Measurements from ENCODE around the gene IDH3B. TPM values are rescaled to one million over a fixed set of nuclear protein-coding genes. Genes with fewer than 3 reads are reported as not detected.

The IDH3B gene
- total RNA-seq, 1 experiment from 2014 or later, result 228 TPM

DNA sequence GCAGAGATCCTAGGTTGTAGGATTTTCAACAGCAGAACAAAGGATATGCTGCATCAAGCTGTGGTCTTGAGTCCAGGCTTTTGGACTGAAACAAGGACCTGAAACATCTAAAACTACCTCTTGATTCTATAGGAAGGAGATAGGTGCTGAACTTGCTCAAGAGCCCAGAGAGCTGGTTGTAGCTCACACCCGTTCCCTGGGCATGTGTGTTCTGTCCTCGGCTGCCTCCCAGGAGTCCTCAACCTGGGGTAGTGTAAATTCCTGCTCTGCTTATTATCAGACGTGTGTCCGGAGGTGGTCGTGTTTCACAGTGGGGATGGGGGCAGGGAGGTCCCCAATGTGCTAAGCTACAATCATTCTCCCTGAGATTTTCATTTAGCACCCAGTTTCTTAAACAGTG is 6.8 kb downstream of the IDH3B start:
- DNase-seq (ENCODE audit: low read depth), result no peak

DNA sequence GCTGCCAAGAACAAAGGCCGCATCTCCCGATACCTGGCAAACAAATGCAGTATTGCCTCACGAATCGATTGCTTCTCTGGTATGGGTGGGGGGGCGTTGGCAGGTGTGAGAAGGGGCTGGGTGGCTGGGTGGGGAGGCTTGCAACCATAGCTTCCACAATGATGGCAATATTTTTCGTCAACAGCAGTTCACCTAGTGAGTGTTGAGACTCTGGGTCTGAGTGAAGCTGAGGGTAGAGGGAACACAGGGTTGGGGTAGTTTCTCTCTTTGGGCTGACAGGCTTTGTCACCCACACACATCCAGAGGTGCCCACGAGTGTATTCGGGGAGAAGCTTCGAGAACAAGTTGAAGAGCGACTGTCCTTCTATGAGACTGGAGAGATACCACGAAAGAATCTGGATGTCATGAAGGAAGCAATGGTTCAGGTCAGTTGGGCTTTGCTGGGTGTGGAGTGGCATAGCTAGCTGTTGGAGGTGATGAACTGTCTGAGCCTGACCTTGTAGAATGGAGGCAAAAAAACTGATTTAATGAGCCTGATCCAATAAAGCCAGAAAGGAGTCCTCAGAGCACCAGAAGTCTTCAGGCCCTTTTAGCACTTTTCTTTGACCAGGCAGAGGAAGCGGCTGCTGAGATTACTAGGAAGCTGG is 7.4 kb downstream of the IDH3B start:
- no peak for DNase-seq (ENCODE audit: low read depth)

DNA sequence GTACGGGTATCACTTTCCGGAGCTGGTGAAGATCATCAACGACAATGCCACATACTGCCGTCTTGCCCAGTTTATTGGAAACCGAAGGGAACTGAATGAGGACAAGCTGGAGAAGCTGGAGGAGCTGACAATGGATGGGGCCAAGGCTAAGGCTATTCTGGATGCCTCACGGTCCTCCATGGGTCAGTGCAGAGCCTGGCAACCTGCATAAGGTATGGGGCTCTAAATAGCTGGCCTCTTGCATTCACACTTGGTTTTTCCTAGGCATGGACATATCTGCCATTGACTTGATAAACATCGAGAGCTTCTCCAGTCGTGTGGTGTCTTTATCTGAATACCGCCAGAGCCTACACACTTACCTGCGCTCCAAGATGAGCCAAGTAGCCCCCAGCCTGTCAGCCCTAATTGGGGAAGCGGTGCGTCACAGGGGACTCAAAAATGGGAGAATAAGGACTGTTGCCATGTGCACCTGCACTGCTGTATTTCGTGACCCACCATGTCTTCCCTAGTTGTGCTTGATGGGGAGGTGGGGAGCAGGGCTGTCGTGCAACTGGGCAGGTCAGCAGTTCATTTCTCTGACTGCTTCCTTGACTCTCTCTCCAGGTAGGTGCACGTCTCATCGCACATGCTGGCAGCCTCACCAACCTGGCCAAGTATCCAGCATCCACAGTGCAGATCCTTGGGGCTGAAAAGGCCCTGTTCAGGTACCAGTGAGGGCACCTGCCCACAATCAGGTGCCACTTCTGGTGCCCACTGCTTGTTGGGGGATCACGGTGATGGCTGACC is 8.5 kb downstream of the IDH3B start:
- DNase-seq (ENCODE audit: low read depth), result no peak

DNA sequence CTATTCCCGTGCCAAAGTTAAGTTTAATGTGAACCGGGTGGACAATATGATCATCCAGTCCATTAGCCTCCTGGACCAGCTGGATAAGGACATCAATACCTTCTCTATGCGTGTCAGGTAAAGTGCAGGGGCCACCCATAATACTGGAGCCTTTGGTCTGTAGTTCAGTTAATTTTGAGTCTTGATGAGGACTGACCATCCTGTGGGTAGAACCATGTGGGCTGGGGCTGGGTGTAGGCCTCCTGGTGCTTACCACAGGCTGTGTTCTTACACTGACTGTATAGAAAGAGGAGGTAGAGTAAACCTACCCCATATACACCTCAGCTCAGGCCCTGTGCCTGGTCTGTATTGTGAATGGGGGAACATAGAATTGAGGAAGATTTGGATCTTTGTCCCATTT is 9.2 kb downstream of the IDH3B start:
- DNase-seq (ENCODE audit: low read depth), result no peak

DNA sequence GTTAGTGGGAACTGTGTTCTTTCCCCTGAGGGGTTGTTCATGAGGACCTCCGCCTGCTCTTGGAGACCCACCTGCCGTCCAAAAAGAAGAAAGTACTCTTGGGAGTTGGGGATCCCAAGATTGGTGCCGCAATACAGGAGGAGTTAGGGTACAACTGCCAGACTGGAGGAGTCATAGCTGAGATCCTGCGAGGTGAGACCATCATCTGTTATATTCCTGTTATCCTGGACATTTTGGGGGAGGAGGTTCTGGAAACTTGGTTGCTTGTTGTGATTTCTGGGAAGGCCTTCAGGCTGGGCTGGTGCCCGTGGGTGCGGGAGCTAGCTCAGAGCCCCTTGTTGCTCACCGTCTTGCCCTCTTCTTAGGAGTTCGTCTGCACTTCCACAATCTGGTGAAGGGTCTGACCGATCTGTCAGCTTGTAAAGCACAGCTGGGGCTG is 9.6 kb downstream of the IDH3B start:
- DNase-seq (ENCODE audit: low read depth), result no peak

DNA sequence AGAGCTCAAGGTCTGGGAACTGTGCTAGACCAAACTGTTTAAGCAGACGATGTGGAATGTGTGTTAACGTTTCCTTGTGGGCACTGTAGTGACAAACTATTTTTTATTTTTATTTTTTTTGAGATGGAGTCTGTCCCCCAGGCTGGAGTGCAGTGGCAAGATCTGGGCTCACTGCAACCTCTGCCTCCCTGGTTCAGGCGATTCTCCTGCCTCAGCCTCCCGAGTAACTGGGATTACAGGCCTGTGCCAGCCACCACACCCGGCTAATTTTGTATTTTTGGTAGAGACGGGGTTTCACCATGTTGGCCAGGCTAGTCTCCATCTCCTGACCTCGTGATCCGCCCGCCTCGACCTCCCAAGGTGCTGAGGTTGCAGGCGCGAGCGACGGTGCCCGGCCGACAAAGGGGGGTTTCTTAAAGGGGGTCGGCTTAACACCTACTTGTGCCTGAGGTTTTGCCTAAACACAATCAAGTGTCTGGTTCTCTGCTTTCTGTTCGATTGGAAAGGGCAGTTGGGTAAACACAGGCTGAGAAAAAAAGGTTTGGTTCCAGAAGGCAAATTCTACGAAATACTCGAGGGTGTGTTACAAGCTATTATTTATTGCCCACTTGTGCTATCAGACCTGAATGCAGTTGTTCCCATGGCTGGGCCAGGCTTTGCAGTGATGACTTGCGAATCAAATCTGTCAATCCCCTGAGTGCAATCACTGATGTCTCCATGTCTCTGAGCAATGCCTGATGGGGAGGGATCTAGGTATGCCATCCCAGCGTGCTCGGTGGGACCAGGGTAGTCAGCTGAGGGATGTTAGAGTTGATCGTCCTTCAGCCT is 10.2 kb downstream of the IDH3B start:
- DNase-seq (ENCODE audit: low read depth), result no peak

DNA sequence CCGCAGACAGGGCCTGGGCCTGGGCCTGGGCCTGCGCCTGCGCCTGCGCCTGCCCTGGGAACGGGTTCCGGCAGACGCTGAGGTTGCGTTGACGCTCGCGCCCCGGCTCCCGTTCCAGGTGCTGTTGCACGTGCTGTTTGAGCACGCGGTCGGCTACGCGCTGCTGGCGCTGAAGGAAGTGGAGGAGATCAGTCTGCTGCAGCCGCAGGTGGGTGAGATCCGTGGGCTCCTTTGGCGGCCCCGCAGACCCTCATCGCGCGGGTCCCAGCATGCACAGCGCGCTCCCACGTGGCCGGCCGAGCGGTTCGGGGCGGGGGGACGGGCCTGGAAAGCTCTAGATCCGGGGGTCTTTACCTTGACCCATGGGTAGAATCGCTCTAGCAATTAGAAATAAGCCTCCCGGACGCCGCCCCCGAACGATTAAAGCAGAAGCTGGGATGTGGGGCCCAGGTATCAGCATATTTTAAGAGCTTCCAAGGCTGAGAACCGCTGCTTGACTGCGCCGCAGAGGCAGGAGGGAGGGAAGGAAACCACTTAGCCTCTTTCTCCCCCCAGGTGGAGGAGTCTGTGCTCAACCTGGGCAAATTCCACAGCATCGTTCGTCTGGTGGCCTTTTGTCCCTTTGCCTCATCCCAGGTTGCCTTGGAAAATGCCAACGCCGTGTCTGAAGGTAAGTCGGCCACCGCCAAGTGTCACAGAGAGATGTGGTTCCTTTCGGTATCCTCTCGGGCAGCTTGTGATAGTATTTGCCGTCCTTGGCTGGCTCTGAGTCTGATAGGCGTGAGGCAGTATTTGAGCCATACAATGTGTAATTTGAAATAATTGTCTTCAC is 11.1 kb downstream of the IDH3B start:
- DNase-seq (ENCODE audit: low read depth), result no peak

DNA sequence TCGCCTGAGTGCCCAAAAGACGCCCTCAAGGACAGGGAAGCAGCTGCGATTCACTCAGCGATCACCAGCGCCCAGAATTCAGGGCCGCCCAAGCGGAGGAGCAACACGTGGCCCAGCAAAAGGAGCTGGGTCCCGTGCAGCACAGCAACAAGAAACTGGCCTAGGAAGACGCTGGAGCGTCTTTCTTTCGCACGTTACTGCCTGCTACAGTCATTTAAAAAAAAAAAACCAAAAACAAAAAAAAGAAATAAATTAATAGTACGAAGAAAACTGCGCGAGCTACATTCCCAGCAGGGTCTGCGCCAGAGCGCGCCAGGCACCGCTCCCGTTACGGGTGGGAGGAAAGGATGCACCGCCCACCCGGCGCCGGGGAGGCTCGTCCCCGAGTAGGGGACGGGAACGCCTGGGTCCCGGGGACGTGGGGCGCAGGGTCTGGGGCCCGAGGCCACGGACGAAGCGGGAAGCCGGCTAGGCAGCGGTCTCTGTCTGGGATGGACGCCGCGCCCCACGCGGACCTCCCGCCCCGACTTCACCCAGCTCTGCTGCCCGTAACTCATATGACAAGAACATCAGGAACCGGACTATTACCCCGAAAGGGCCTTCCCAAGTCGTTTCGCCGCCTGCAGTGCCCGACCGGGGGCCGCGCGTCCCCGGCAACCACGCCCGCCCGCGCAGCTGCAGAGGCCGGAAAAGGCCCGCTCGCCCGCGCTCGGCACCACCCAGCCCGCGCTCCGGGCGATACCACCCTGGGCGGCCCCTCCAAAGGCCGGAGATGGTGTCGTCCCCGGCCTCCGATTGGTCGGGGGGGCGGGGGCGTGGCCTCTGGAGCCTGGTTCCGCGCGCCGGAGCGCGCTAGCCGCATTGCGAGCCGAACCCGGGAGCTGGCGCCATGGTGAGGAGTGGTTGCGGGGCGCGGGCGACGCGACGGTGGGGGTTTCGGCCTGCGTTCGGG is 12.0 kb downstream of the IDH3B start, which contains the start of gene NOP56:
Gene NOP56 (plus strand): TSS at position 861 of the 952 bp plus-strand sequence. CDS start 29 bp downstream, at position 890.
- DNase-seq (ENCODE audit: low read depth), result peak; percentile 91

DNA sequence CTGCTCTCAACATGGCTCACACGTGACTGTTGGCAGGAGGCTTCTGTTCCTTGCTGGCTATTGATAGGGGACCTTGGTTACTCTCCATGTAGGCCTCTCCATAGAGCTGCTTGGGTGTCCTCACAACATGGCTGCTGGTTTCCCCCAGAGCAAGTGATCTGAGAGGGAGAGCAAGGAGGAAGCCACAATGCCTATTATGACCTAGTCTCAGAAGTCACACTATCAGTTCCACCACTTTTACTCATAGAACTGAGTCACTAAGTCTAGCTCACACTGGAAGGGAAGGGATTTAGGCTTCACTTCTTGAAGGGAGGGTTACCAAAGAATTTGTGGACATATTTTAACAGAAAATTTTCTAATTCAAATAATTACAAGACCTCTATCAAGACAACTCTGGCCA is 20.3 kb downstream of the IDH3B start:
- no peak for DNase-seq (ENCODE audit: low read depth)

DNA sequence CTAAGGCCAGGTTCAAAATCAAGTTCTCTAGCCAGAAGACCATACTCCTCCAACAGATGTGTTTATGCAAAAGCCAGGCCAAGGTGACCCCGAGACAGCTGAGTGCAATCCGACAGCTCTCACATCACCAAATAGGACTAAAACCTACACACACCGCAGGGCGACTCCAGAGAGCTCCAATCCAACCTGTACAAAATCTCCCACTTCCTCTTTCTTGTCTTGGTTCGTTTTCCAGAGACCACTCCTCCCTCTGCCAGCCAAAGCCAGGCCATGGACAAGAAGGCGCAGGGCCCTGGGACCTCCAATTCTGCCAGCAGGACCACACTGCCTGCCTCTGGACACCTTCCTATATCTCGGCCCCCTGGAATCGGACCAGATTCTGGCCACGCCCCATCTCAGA is 23.1 kb downstream of the IDH3B start:
- DNase-seq (ENCODE audit: low read depth), result no peak

DNA sequence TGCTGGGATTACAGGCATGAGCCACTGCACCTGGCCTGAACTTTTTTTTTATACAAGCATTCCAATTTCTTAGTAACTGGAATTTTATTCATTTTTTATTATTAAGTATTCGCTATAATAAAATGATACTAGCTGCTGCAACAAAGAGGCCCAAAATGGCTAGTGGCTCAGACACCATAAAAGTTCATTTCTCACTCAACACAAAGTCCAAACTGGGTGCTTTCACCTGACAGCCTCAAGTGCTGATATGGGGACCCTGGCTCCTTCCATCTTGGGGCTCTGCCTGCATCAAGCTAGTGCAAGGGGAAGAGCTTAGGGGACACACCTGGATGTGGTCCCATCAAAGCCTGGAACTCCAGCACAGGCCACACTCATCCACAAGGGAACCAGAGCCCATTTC is 23.8 kb downstream of the IDH3B start:
- DNase-seq (ENCODE audit: low read depth), result no peak

DNA sequence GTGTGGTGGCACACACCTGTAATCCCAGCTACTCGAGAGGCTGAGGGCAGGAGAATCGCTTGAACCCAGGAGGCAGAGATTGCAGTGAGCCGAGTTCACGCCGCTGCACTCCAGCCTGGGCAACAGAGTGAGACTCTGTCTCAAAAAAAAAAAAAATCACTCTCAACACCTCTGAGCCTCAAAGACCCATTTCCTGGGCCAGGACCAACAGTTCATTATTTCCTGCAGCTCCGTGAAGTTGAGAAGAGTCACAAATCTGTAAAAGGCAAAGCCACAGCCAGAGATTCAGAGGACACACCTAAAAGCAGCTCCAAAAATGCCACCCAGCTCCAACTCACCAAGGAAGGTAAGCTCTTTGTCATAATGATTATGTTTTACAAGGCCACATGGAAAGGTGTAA is 26.8 kb downstream of the IDH3B start:
- DNase-seq (ENCODE audit: low read depth), result no peak

DNA sequence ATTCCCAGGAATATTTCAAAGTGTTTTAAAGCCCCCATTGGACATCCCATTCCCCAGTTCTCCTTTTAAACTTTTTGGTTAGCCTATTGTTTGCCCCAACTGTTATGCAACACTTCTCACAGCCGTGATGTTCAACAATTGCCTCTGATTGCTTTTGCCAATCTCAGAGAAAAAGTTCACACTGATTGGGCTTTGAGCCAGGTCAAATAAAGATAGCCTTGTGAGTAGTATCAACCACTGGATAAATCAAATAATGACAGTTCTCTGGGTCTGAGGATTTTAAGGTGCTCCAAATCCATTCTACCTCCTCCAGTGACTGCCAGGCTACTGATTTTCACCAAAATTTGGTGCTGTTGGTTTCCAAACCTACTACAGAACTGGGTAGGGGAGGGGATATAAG is 30.6 kb downstream of the IDH3B start:
- DNase-seq (ENCODE audit: low read depth), result no peak

DNA sequence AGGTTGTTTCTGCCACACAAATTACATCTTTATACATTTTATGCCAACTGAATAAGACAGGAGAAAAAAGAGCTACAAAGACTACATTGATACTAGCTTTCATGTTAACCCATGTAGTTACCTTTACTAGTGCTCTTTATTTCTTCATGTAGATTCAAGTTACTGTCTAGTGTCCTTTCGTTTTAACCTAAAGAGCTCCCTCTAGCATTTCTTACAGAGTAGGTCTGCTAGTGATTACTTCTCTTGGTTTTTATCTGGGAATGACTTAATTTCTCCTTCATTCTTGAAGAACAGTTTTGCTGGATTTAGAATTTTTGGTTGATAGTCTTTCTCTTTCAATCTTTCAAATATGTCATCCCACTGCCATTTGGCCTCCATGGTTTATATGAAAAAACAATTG is 32.8 kb downstream of the IDH3B start:
- DNase-seq (ENCODE audit: low read depth), result no peak

DNA sequence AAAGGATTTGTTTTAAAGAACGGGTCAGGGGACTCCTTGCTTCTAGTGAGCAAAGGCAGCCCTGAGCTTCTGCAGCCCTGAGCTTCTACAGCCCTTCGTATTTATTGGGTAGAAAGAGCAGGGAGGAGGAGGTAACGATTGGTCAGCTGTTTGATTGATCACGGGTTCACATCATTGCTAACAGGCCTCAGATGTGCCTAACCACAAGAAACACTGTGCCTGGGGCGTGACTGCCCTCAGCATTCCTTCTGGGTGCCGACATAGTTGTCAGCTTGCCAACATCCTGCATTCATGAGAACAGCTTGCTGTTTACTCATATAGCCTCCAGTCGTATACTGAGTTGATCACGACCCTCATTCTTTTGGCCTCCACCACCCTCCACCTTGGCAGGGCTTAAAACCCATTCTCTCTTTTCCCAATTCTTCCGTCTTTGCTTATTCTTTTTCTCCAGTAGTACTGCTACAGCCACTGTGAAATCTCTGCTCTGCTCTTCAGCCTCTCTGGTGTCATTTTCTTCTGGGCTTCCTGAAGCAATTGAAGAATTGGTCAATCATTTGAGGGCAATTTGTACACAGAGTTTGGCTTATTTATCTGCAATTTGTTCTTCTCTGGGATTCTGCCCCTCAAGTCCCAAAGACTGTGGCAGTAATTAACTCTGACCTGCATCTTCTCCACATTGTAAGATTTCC is 37.0 kb downstream of the IDH3B start:
- peak; percentile 78 for DNase-seq (ENCODE audit: low read depth)

DNA sequence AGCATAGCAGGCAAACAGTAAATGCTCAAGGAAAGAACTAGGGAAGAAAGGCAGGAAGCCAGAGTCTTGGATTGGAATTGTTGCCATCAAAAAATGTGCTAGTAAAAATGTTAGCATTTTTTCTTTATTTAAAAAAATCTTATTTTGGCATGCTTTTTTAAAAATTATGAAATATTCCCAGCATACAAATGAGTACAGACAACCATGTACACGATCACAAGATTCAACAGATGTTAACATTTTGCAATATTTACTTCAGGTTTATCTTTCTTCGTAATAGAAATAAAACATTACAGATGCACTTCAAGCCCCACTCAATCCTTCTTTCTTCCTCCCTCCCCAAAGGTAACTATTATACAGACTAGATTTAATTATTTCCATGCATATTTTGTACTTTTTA is 39.0 kb downstream of the IDH3B start:
- no peak for DNase-seq (ENCODE audit: low read depth)

DNA sequence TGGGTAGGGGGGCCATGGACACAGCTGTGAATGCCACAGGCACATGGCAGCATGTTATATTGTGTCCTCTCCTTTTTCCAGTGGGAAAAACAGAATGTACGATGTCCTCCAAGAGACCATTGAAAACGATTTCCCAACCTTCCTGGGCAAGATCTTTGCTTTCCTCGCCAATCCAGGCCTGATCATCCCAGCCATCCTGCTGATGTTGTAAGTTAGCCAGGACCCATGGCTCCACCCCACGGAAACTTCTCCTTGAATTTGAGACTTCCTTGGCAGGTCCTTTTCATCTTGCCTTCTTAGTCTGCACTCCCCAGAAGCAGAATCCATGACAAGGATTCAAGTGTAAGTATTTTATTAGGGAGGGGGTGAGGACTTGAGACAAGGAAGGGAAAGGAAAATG is 39.8 kb downstream of the IDH3B start:
- DNase-seq (ENCODE audit: low read depth), result no peak

DNA sequence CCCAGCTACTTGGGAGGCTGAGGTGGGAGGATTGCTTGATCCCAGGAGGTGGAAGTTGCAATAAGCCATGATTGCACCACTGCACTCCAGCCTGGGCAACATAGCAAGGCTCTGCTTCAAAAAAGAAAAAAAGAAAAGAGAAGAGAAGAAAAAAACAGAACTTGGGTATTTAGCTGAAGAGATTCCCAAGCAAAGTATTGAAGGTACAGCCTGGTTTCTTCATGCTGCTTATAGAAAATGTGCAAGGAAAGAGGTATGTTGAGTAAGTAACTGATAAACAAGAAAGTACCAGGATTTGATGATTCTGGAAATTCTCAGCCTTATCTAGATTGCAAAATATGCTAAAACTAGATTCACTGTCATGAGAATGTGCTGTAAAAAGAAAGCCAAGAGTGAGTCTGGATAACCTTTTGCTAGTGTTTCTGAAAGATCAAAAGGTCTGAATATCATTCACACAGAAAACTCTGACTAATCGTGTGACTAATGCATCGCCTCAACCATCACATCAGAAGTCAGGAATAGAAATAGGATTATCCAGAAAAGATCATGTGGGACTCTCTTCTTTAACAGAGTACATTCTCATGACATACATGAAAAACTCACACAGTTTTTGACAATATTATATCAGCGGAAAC is 43.9 kb downstream of the IDH3B start:
- DNase-seq (ENCODE audit: low read depth), result peak; percentile 11

DNA sequence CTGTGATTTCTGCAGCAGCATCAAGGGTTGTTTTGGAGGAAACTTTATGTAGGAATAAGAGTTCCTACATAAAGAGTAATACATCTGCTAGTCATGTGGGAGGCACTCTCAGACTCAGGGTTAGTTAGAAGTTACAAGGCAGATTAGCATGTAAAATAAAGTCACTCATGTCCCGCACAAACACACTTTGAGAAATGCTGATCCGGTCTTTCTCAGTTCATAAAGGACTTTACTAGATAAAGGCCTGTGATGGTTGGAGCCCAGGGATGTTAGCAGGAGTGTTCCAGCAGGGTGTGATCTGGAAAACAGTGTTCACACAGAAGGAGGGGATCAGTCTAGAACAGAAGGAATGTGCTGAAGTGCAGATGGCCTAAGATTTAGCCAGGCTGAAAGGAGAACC is 44.7 kb downstream of the IDH3B start:
- DNase-seq (ENCODE audit: low read depth), result no peak

Data from Daoy (cell line).